HG03520 (cell line): ENCODE results near the gene ALDH18A1.

Experiments
- ATAC-seq: cut with Tn5 transposase; IDR thresholded peaks from one replicate; pipeline ENCODE4 v1.9.1; 2021; ENCODE audit warnings: mild to moderate bottlenecking, moderate library complexity; ENCODE audit not compliant: unreplicated experiment

Gene ALDH18A1

GRCh38 chr10:95559471-95559870 is 97.0 kb downstream of the ALDH18A1 start:
- no peak for ATAC-seq

GRCh38 chr10:95558593-95559320 is 97.8 kb downstream of the ALDH18A1 start:
- no peak for ATAC-seq

GRCh38 chr10:95556994-95557767 is 99.3 kb downstream of the ALDH18A1 start:
- ATAC-seq: no peak
